HUES6 (cell line): Measurements from ENCODE around the gene RPA3.

Experiments used
- H3K27ac ChIP-seq: 2 replicates; pipeline ENCODE4 v1.7.0; 2013; ENCODE audit warnings: low read depth, mild to moderate bottlenecking, low read length, inconsistent platforms
- H3K27me3 ChIP-seq: 2 replicates; pipeline ENCODE4 v1.6.1; 2013; ENCODE audit warnings: low read length; ENCODE audit not compliant: control insufficient read depth, insufficient read depth
- H3K36me3 ChIP-seq: 2 replicates; pipeline ENCODE4 v1.6.1; 2013; ENCODE audit warnings: low read length; ENCODE audit not compliant: control insufficient read depth, insufficient read depth
- H3K4me1 ChIP-seq: 2 replicates; pipeline ENCODE4 v1.6.1; 2013; ENCODE audit warnings: low read length; ENCODE audit not compliant: control insufficient read depth, insufficient read depth
- H3K4me3 ChIP-seq: 2 replicates; pipeline ENCODE4 v1.5.1; 2013; ENCODE audit warnings: low read depth, low read length
- H3K9ac ChIP-seq: one replicate; pipeline ENCODE4 v1.6.1; 2013; ENCODE audit warnings: mild to moderate bottlenecking, low read length
- H3K9me3 ChIP-seq: 2 replicates; pipeline ENCODE4 v1.6.1; 2013; ENCODE audit warnings: low read depth, low read length; ENCODE audit not compliant: control insufficient read depth, insufficient read depth

Gene RPA3

DNA sequence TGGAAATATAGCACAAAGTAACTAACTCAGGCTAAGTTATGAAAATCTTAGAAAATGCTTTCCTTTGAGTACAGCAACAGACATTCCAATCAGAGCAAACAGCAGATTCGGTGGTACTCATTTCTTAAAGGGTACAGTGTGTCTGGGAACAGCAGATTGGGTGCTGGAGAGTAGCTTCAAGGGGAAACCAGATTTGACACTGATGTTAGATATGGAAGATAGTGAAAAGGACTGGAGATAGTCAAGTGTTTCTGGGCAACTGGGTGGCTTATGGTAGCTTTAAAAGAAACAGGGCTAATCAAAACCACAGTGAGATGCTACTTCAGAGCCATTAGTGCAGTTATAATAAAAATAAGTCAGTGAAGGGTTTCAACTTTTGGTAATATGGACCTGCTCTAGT, 89.9 kb downstream of the RPA3 start:
- H3K27me3 ChIP-seq: no peaks in the 10 kb centered on the region
- H3K36me3 ChIP-seq: no peaks in the 10 kb centered on the region; the same call in none of the 2 replicates
- H3K4me3 ChIP-seq: no peak overlapping the region
- no peak overlapping the region for H3K27ac ChIP-seq
- peaks cover 28% of the 10 kb centered on the region for H3K9me3 ChIP-seq
- no peaks in the 10 kb centered on the region for H3K4me1 ChIP-seq
- H3K9ac ChIP-seq: no peak overlapping the region

DNA sequence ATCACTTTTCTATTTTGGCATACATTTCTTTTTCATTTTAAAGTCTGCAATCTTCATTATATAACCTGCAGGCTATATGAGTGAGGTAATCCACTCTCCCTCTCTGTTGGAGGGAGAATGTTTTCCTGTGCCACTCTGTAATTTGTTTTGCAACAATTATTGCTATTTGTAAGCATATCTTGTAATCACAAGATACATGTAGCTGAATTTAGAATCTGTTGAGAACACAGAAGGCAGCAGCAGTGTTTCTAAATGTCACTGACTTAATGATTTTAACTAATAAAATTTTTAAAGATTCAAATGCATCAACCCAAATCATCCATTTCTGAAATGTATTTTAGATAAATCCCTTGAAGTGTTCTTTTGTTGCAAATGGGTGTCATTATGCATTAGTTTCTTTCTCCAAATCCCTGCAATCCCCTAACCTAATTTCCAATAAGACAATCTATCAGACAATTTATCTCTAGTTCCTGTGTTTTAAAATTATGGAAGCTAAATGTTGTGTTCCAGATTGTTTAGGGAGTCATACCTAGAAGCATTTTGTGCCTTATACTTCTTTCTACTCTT, 97.7 kb downstream of the RPA3 start:
- Histone ChIP-seq H3K27ac (no peak overlapping the region), H3K9me3 (peaks cover 1% of the 10 kb centered on the region; the same call in 1 of the 2 replicates), H3K4me3 (no peak overlapping the region), H3K4me1 (no peaks in the 10 kb centered on the region), H3K36me3 (no peaks in the 10 kb centered on the region), H3K9ac (no peak overlapping the region), H3K27me3 (no peaks in the 10 kb centered on the region)

DNA sequence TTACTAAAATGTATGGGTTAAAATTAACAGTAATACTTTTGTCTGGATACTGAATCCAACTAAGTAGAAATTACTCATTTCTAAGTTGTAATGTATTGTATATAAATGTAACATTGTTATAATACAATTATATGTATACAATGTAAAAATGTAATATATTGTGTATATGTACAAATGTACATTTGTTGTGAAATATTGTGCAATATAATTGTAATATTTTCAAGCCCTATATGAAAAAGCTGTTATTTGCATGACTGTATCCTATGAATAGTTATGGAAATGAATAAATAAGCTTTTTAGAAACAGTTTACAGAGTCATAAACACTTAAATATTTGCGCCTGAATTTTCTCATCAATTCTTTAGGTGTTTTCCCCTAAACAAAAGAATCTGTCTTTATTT, 98.2 kb downstream of the RPA3 start:
- Histone ChIP-seq H3K36me3 (no peaks in the 10 kb centered on the region), H3K27ac (no peak overlapping the region), H3K9ac (no peak overlapping the region)

DNA sequence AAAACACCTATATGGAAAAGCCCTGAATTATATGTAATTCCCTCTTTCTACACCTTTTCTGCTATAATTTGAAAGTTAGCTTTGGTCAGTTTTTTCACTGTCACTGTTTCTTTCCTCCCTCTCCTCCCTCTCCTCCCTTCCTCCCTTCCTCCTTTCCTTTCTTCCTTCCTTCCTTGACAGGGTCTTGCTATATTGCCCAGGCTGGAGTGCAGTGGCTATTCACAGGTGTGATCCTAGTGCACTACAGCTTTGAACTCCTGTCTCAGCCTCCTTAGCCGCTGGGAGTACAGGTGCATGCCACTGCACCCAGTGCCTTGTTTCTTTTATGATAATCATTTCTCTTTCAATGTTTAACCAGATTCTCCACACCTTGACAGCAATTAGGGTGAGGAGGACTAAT, 100.0 kb downstream of the RPA3 start:
- no peaks in the 10 kb centered on the region for H3K4me1 ChIP-seq
- H3K27ac ChIP-seq: no peak overlapping the region
- no peaks in the 10 kb centered on the region for H3K36me3 ChIP-seq
- H3K4me3 ChIP-seq: no peak overlapping the region
- H3K27me3 ChIP-seq: no peaks in the 10 kb centered on the region
- H3K9ac ChIP-seq: no peak overlapping the region
- no peaks in the 10 kb centered on the region for H3K9me3 ChIP-seq

More for the DNA sequence above, 98.2 kb downstream of the RPA3 start:
- no peaks in the 10 kb centered on the region for H3K27me3 ChIP-seq
- H3K4me3 ChIP-seq: no peak overlapping the region
- H3K4me1 ChIP-seq: no peaks in the 10 kb centered on the region
- H3K9me3 ChIP-seq: no peaks in the 10 kb centered on the region

DNA sequence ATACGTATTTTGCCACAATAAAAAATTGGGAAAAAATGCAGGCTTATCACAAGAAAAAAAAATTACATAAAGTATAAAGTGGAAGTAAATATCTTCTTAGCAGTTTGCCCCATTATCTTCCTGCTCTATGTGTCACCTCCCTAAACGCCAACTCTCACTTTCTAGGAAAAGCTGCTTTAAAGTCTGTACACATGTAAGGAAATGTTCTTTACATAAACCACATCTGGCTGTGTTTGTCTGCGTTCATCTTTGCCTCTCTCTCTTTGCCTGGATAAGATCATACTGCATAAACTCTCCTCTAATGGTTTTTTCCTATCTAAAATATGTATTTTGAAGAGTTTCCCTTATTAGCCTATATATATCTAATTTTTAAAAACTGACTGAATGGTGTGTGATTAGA, 100.9 kb downstream of the RPA3 start:
- H3K4me3 ChIP-seq: no peak overlapping the region
- no peak overlapping the region for H3K9ac ChIP-seq
- no peak overlapping the region for H3K27ac ChIP-seq
- no peaks in the 10 kb centered on the region for H3K9me3 ChIP-seq
- H3K36me3 ChIP-seq: no peaks in the 10 kb centered on the region
- H3K27me3 ChIP-seq: no peaks in the 10 kb centered on the region
- no peaks in the 10 kb centered on the region for H3K4me1 ChIP-seq

DNA sequence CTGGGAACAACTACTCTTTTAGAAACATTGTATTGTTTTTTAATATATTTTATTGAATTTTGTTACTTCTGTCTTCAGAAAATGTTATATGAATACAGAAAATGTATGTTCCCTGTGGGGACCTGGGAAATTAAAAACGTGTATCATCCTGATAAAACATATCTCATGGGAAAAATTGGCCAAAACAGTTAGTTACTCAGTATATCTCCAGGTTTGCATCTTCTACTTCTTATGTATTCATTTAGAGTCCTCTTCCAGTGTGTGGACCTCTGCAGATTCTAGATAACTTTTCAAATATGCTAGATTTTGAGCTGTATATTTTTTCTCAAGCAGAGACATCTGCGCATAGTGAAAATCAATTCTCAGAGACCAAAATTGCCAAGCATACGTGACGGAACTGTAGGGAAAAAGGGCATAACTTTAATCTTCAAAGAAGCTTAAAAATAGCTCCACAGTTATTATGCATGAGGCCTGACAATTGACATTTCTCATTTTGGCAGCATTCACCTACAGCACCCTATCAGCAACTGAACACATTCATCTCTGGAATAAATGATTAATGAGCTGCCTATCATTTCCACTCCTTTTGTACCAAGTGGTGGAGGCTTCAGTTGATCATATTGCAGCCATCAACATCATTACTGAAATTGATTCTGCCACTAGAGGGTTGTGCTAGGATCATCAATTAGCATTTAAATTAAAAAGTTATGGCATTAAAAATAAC, 104.2 kb downstream of the RPA3 start:
- no peak overlapping the region for H3K27ac ChIP-seq
- H3K36me3 ChIP-seq: no peaks in the 10 kb centered on the region
- no peak overlapping the region for H3K4me3 ChIP-seq
- no peaks in the 10 kb centered on the region for H3K9me3 ChIP-seq
- H3K27me3 ChIP-seq: no peaks in the 10 kb centered on the region
- no peaks in the 10 kb centered on the region for H3K4me1 ChIP-seq
- H3K9ac ChIP-seq: no peak overlapping the region

DNA sequence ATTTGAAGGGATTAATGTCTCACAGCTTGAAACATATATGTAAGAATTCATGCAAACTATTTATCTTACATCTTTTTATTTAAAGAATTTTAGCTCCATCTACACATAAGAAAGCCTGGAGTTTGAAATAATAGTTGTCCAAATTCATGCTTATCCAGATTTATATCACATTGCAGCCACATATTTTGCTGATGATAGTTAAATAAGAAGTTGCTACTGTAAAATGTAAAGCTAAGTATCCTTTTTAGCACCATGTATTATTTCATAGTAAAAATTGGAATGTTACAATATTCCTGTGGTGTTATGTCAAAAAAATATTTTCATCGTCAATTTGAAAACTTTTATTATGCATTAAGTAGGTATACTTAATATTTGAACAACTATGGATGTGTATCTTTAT, 105.2 kb downstream of the RPA3 start:
- no peak overlapping the region for H3K27ac ChIP-seq
- peaks cover 6% of the 10 kb centered on the region; the same call in 1 of the 2 replicates for H3K36me3 ChIP-seq
- H3K4me3 ChIP-seq: no peak overlapping the region
- H3K27me3 ChIP-seq: no peaks in the 10 kb centered on the region
- no peaks in the 10 kb centered on the region for H3K9me3 ChIP-seq
- H3K9ac ChIP-seq: no peak overlapping the region
- no peaks in the 10 kb centered on the region for H3K4me1 ChIP-seq

DNA sequence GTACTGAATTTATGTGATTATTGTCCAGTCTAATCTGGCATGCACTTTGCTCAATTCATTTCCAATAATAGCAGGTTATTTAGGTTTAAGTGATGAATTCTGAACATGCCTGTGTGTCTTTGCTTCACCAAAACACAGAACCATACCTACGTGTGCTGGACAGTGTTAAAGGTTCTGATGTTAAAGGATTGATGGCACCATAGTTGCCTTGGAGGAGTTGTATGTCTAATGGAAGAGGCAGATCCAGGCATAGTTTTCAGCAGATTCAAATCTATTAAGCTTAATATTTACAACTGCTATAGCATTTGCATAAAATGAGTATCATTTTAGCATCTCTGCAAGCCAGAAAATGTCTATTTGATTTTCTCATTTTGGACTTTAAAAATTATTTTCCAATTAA, 105.9 kb downstream of the RPA3 start:
- Histone ChIP-seq H3K27ac (no peak overlapping the region), H3K36me3 (peaks cover 13% of the 10 kb centered on the region; the same call in 1 of the 2 replicates), H3K9me3 (no peaks in the 10 kb centered on the region), H3K27me3 (no peaks in the 10 kb centered on the region), H3K4me1 (no peaks in the 10 kb centered on the region), H3K9ac (no peak overlapping the region), H3K4me3 (no peak overlapping the region)

DNA sequence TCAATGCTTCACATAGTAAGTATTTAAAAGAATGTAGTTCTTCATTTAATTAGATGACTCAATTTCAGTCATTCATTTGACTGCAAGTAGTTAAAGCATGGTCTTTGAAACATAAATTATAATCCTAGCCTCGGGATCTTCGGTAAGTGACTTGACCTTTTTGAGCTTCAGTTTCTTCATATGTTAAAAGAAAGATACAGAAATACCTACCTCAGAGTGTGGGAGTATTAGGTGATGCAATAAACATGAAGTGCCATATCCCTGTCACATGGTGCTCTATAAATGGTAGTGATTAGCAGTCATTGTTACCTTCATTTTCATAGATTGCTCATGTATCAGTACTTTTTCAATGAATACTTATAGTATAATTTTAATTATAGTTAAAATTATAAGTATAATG, 109.1 kb downstream of the RPA3 start:
- H3K4me3 ChIP-seq: no peak overlapping the region
- no peaks in the 10 kb centered on the region for H3K4me1 ChIP-seq
- H3K27ac ChIP-seq: no peak overlapping the region

DNA sequence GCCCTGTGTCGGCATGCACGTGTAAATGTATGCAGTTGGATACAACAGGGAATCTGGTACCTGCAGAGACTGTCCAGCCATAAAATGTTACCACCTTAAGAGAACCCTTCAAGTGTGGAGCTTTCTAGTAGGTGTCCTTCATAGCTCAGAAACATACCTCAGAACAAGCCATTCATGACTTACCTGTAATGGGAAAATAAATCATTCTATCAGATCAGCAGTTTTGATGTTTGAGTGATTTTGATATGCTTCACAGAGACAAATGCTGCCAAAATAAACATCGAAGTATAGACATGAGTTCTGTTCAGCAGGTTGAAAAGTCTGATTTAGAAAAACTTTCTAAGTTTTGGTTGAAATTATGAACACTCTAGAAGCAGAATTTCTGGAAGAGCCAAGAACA, 111.4 kb downstream of the RPA3 start:
- H3K27ac ChIP-seq: no peak overlapping the region
- no peaks in the 10 kb centered on the region for H3K4me1 ChIP-seq
- H3K4me3 ChIP-seq: no peak overlapping the region
- H3K36me3 ChIP-seq: peaks cover 28% of the 10 kb centered on the region
- no peak overlapping the region for H3K9ac ChIP-seq
- H3K9me3 ChIP-seq: no peaks in the 10 kb centered on the region
- no peaks in the 10 kb centered on the region for H3K27me3 ChIP-seq

More for the DNA sequence above, 109.1 kb downstream of the RPA3 start:
- Histone ChIP-seq H3K36me3 (peaks cover 28% of the 10 kb centered on the region), H3K27me3 (no peaks in the 10 kb centered on the region), H3K9ac (no peak overlapping the region), H3K9me3 (no peaks in the 10 kb centered on the region)

DNA sequence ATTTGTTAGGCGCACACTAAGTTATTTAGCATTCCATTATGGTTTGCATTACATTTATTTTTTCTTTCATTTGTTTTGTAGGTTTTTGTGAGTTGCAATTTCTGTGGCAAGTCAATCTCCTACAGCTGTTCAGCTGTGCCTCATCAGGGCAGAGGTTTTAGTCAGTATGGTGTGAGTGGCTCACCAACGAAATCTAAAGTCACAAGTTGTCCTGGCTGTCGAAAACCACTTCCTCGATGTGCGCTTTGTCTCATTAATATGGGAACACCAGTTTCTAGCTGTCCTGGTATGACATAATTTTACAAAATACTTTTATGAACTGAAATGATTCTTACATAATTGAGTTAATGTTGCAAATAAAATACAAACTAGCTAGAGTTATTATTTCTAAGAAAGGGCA, 122.2 kb downstream of the RPA3 start:
- Histone ChIP-seq H3K36me3 (peaks cover 68% of the 10 kb centered on the region), H3K9ac (no peak overlapping the region), H3K27ac (no peak overlapping the region), H3K9me3 (peaks cover 6% of the 10 kb centered on the region), H3K27me3 (no peaks in the 10 kb centered on the region), H3K4me1 (no peaks in the 10 kb centered on the region), H3K4me3 (no peak overlapping the region)
